Fibroblast of mammary gland (primary cell): ENCODE measurements around the gene AGPAT3.

Experiments used
- DNase-seq: peaks from one replicate; pipeline ENCODE4 v3.0.0-alpha.2; 2010; ENCODE audit warnings: low read depth
- H3K4me3 ChIP-seq: 2 replicates; pipeline ENCODE4 v1.5.1; 2011; ENCODE audit warnings: low read depth, mild to moderate bottlenecking, low read length, moderate library complexity; ENCODE audit not compliant: control insufficient read depth
- TF ChIP-seq, protein P1 (sequence below): conservative IDR thresholded peaks from 2 replicates; pipeline ENCODE4 v1.5.1; 2011; ENCODE audit warnings: low read depth, low read length, inconsistent platforms; ENCODE audit not compliant: control insufficient read depth, insufficient read depth

Gene AGPAT3

DNA sequence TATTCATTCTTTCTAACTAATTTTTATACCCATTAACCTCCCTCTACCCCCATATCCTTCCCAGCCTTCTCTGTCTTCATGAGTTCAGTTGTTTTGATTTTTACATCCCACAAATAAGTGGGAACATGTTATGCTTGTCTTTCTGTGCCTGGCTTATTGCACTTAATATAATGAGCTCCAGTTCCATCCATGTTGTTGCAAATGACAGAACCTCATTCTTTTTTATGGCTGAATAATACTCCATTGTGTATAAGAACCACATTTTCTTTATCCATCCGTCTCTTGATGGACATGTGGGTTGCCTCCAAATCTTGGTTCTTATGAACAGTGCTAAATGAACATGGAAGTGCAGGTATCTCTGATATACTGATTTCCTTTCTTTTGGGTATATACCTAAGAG, 21.5 kb downstream of the AGPAT3 start:
- DNase-seq, result no peak
- TF ChIP-seq, protein P1, sequence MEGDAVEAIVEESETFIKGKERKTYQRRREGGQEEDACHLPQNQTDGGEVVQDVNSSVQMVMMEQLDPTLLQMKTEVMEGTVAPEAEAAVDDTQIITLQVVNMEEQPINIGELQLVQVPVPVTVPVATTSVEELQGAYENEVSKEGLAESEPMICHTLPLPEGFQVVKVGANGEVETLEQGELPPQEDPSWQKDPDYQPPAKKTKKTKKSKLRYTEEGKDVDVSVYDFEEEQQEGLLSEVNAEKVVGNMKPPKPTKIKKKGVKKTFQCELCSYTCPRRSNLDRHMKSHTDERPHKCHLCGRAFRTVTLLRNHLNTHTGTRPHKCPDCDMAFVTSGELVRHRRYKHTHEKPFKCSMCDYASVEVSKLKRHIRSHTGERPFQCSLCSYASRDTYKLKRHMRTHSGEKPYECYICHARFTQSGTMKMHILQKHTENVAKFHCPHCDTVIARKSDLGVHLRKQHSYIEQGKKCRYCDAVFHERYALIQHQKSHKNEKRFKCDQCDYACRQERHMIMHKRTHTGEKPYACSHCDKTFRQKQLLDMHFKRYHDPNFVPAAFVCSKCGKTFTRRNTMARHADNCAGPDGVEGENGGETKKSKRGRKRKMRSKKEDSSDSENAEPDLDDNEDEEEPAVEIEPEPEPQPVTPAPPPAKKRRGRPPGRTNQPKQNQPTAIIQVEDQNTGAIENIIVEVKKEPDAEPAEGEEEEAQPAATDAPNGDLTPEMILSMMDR, result no peak
- H3K4me3 ChIP-seq, result no peak overlapping the region

DNA sequence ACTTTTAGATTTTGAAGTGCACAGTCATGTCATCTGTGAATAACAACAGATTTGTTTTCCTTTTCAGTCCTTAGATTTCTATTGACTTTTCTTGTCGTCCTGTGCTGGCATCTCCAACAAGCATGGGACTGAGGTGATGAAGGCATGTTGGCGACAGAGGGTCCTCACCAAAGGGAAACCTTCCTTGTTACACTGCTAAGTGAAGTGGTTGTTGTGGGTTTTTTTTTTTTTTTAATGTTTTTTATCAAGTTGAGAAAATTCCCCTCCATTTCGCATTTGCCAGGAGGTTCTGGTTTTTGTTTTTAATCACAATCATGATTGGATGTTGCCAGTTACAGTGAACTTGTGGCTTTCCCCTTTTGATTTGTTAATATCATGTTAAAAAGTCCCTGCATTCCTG, 24.0 kb downstream of the AGPAT3 start:
- no peak overlapping the region for H3K4me3 ChIP-seq
- DNase-seq, result no peak
- TF ChIP-seq, protein P1, result no peak

DNA sequence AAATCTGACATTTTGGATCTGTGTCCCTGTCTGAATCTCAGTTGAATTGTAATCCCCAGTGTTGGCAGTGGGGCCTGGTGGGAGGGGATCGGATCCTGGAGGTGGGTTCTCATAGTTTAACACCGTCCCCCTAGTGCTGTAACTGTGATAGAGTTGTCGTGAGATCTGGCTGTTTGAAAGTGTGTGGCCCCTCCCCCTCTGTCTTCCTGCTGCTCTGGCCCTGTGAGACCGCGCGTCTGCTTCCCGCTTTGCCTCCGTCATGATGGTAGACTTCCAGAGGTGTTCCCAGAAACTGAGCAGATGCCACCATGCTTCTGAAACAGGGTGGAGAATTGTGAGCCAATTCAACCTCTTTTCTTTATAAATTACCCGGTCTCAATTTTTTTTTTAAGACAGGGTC, 25.0 kb downstream of the AGPAT3 start:
- no peak overlapping the region for H3K4me3 ChIP-seq
- no peak for DNase-seq
- TF ChIP-seq, protein P1, result no peak

DNA sequence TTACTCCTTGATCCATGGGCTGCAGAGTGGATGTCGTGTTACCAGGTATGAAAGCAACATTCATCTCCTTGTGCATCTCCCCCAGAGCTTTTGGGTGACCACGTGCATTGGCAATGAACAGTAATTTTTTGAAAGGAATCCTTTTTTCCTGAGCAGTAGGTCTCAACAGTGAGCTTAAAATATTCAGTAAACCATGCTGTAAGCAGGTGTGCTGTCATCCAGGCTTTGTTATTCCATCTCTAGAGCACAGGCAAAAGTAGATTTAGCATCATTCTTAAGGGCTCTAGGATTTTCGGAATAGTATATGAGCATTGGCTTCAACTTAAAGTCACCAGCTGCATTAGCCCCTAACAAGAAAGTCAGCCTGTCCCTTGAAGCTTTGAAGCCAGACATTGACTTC, 27.3 kb downstream of the AGPAT3 start:
- no peak overlapping the region for H3K4me3 ChIP-seq
- TF ChIP-seq, protein P1, result no peak
- no peak for DNase-seq

DNA sequence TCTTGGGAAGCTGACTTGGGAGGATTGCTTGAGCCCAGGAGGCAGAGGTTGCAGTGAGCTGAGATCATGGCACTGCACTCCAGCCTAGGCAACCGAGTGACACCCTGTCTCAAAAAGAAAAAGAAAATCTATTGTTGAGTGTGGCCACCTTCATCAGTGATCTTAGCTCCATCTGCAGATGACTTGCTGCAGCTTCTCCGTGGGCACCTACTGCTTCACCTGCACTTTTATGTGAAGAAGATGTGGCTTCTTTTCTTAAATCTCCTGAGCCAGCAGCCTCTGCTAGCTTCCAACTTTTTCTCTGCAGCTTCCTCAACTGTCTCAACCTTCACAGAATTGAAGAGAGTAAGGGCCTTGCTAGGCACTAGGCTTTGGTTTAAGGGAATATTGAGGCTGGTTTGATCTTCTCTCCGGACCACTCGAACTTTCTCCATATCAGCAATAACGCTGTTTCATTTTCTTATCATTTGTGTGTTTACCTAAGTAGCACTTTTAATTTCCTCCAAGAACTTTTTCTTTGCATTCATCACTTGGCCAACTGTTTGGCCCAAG, 28.0 kb downstream of the AGPAT3 start:
- no peak overlapping the region for H3K4me3 ChIP-seq
- no peak for DNase-seq
- TF ChIP-seq, protein P1, result no peak

DNA sequence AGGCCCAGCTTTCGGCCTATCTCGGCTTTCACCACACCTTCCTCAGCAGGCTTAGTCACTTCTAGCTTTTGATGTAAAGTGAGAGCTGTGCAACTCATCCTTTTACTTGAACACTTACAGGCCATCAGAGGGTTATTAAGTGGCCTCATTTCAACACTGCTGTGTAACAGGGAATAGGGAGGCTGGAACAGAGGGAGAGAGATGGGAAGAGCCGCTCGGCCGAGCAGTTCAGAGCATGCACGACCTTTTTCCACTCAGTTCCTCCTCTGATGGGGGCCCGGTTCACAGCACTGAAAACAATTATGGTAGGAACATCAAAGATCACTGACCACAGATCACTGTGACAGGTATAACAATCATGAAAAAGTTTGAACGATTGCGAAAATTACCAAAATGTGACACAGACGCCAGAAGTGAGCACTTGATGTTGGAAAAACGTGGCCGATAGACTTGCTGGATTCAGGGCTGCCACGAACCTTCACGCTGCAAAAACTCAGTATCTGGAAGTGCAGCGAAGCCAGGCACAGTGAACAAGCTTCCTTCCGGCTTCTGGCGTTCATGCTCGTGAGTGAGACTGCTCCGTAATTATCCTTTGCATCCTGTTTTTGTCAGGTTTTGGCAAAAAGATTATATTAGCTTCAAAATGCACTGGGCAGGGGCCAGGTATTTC, 28.6 kb downstream of the AGPAT3 start:
- no peak overlapping the region for H3K4me3 ChIP-seq
- DNase-seq, result peak; percentile 59
- TF ChIP-seq, protein P1, result no peak
